OCI-LY7 (cell line): ENCODE results near the gene C1QL4. TPM values are rescaled to one million over a fixed set of nuclear protein-coding genes. Genes with fewer than 3 reads are reported as not detected.
"Not testable (repeated sequence)": the region's sequence is repeated elsewhere in the genome, so short reads cannot be mapped to it uniquely, and the experiment has no call there.

Source experiments
- BruUV-seq: library from RNA; stranded (reverse); fragments of 400-500 nt; replicated peaks from 2 replicates; lab custom pipeline; 2021; lab: Mats Ljungman, UMichigan
- CTCF ChIA-PET: fragments of 300-600 bp; sonication (Branson Sonifier 250); formaldehyde crosslinking; loops from one replicate; lab custom pipeline; 2022; ENCODE audit warnings: antibody characterized with exemption; ENCODE audit not compliant: unreplicated experiment; lab: Charles Lee
- POLR2A ChIA-PET: fragments of 300-600 bp; sonication (Branson Sonifier 250); formaldehyde crosslinking; loops from one replicate; lab custom pipeline; 2022; ENCODE audit warnings: antibody characterized with exemption; lab: Charles Lee
- DNase-seq: peaks from one replicate; pipeline ENCODE4 v3.0.0-alpha.2; 2015; ENCODE audit warnings: low spot score
- H2AFZ ChIP-seq: fragments of 200-600 bp; sonication (generic), shearing (Covaris generic); 2 replicates; pipeline ENCODE4 v1.6.1; 2014; ENCODE audit warnings: mild to moderate bottlenecking, antibody characterized with exemption, low read length, moderate library complexity
- H3K27ac ChIP-seq: fragments of 200-600 bp; sonication (generic); 2 replicates; pipeline ENCODE4 v1.5.1; 2014; ENCODE audit warnings: mixed run types, low read depth, mild to moderate bottlenecking, moderate library complexity, low read length, inconsistent platforms; ENCODE audit not compliant: poor library complexity, severe bottlenecking
- H3K36me3 ChIP-seq: fragments of 200-600 bp; sonication (generic); 2 replicates; pipeline ENCODE4 v1.6.1; 2014; ENCODE audit warnings: mild to moderate bottlenecking, antibody characterized with exemption, low read length, moderate library complexity, mixed read lengths; ENCODE audit not compliant: insufficient read depth
- H3K4me1 ChIP-seq: fragments of 200-600 bp; sonication (generic); 2 replicates; pipeline ENCODE4 v1.5.1; 2014; ENCODE audit warnings: mild to moderate bottlenecking, low read length; ENCODE audit not compliant: insufficient read depth, poor library complexity, severe bottlenecking
- H3K4me2 ChIP-seq: fragments of 200-600 bp; sonication (generic); 2 replicates; pipeline ENCODE4 v1.6.1; 2014; ENCODE audit warnings: mild to moderate bottlenecking, low read length
- H3K4me3 ChIP-seq: fragments of 200-600 bp; sonication (generic); 2 replicates; pipeline ENCODE4 v1.5.1; 2014; ENCODE audit warnings: mild to moderate bottlenecking, low read depth, low read length; ENCODE audit not compliant: poor library complexity, severe bottlenecking
- H3K79me2 ChIP-seq: fragments of 200-600 bp; sonication (generic); 2 replicates; pipeline ENCODE4 v1.6.1; 2016; ENCODE audit warnings: low read depth, mild to moderate bottlenecking, low read length, moderate library complexity, mixed read lengths; ENCODE audit not compliant: insufficient read depth
- H3K9me2 ChIP-seq: fragments of 200-600 bp; sonication (generic); 2 replicates; pipeline ENCODE4 v1.6.1; 2016; ENCODE audit warnings: mild to moderate bottlenecking, low read length, mixed read lengths; ENCODE audit not compliant: insufficient read depth
- H3K9me3 ChIP-seq: fragments of 200-600 bp; sonication (generic); 2 replicates; pipeline ENCODE4 v1.6.1; 2014; ENCODE audit warnings: mild to moderate bottlenecking, mixed run types, low read length, mixed read lengths
- H4K20me1 ChIP-seq: fragments of 200-600 bp; sonication (generic); 2 replicates; pipeline ENCODE4 v1.6.1; 2014; ENCODE audit warnings: mild to moderate bottlenecking, antibody characterized with exemption, low read length, moderate library complexity, mixed read lengths; ENCODE audit not compliant: insufficient read depth
- EZH2phosphoT487 ChIP-seq: fragments of 200-600 bp; sonication (generic); IDR thresholded peaks from 2 replicates; pipeline ENCODE4 v1.6.1; 2018; ENCODE audit warnings: low read depth, borderline replicate concordance, mild to moderate bottlenecking, mixed run types, antibody characterized with exemption, low read length, moderate library complexity, mixed read lengths
- intact Hi-C: fragments of 100-400 bp; cut with micrococcal nuclease; formaldehyde crosslinking; loops from one replicate; pipeline ENCODE4 v1.10.0; 2022; ENCODE audit not compliant: unreplicated experiment
- total RNA-seq, 2 experiments: library from RNA; depleted of rRNA in 1 of 2; stranded (reverse); fragments of >200 nt in 1 of 2; shearing (Covaris generic) in 1 of 2; gene quantifications; 2 replicates each; pipeline ENCODE4 v1.2.3, GENCODE V29; 2014 to 2022
- TF ChIP-seq, protein P1 (sequence below): fragments of 200-600 bp; sonication (generic); conservative IDR thresholded peaks from 2 replicates; pipeline ENCODE4 v1.5.1; 2014; ENCODE audit warnings: mild to moderate bottlenecking, antibody characterized with exemption, low read length, moderate library complexity, mixed read lengths

C1QL4 gene
- total RNA-seq, 2 experiments from 2014 or later = 0.19 TPM; not detected in 1

DNA sequence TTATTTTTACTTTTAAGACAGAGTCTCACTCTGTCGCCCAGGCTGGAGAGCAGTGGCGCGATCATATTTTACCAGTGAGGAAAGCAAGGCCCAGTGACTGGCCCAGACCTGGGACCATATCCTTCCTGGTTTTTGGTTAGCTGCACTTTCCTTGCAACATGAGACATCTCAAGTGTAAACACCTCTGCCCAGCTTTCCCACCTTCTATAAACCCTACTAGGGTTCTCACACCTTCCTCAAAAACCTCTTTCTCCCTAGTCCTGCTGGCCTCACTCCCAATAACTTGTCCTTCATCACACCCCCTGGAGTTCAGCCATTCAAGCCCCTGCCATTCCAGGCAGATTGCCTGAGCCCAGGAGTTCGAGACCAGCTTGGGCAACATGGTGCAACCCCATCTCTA, 52.3 kb downstream of the C1QL4 start:
- no TSS peak for BruUV-seq
- no peak overlapping the region for H3K27ac ChIP-seq
- no peak for DNase-seq
- no peaks in the 10 kb centered on the region for H4K20me1 ChIP-seq
- no peak overlapping the region for H3K4me2 ChIP-seq
- TF ChIP-seq, protein P1, sequence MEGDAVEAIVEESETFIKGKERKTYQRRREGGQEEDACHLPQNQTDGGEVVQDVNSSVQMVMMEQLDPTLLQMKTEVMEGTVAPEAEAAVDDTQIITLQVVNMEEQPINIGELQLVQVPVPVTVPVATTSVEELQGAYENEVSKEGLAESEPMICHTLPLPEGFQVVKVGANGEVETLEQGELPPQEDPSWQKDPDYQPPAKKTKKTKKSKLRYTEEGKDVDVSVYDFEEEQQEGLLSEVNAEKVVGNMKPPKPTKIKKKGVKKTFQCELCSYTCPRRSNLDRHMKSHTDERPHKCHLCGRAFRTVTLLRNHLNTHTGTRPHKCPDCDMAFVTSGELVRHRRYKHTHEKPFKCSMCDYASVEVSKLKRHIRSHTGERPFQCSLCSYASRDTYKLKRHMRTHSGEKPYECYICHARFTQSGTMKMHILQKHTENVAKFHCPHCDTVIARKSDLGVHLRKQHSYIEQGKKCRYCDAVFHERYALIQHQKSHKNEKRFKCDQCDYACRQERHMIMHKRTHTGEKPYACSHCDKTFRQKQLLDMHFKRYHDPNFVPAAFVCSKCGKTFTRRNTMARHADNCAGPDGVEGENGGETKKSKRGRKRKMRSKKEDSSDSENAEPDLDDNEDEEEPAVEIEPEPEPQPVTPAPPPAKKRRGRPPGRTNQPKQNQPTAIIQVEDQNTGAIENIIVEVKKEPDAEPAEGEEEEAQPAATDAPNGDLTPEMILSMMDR = no peak
- TF ChIP-seq EZH2phosphoT487 = no peak
- H3K9me2 ChIP-seq = no peaks in the 10 kb centered on the region
- H3K79me2 ChIP-seq = no peaks in the 10 kb centered on the region
- no peaks in the 10 kb centered on the region for H3K36me3 ChIP-seq
- H3K4me3 ChIP-seq = no peak overlapping the region
- H3K4me1 ChIP-seq = no peaks in the 10 kb centered on the region
- H2AFZ ChIP-seq = no peak overlapping the region
- H3K9me3 ChIP-seq = no peaks in the 10 kb centered on the region
- POLR2A ChIA-PET = no interaction called here
- CTCF ChIA-PET = no interaction called here
- intact Hi-C loops = no loop called here

DNA sequence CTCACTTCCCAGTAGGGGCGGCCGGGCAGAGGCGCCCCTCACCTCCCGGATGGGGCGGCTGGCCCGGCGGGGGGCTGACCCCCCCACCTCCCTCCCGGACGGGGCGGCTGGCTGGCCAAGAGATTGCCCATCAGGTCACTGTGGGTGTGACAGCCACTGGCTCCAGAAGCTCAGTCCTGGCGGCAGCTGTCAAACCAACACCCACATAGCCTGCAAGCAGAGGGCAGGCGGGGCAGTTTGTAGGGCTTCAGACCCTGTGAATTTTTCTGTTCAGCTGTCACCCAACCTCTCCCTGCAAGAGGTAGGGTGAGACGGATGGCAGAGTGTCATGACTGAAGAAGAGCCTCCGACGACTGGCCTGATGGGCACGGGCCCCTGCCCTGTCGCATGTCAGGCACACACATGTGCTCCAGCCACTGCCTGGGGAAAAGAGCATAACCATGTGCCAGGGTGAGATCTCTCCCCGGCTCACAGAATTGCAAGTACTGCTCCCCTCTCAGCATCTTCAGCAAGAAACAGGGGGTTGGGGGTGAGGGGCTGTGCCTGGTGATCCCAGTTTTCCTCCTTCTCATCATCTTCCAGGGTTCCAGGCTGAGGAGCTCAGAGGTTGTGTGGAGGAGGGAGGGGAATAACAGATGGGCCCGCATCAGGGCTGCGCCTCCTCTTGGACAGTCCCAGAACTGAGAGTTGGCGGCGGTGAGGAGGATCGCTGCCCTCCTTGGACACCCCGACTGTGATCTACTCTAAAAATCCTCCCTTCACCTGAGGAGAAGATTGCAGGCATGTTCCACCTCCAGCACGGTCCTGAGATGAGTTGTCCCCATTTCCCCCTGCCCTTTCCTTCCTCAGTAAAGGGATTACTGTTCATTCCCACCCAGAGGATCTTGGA, 53.2 kb downstream of the C1QL4 start:
- H2AFZ ChIP-seq = no peak overlapping the region
- no peak overlapping the region for H3K4me2 ChIP-seq
- intact Hi-C loops = no loop called here
- H4K20me1 ChIP-seq = no peaks in the 10 kb centered on the region
- POLR2A ChIA-PET = no interaction called here
- H3K27ac ChIP-seq = no peak overlapping the region
- no peaks in the 10 kb centered on the region for H3K4me1 ChIP-seq
- H3K36me3 ChIP-seq = no peaks in the 10 kb centered on the region
- TF ChIP-seq, protein P1 = peak; percentile 44; the same call in 1 of the 2 replicates
- TF ChIP-seq EZH2phosphoT487 = no peak
- CTCF ChIA-PET = no interaction called here
- no peaks in the 10 kb centered on the region for H3K9me3 ChIP-seq
- no peaks in the 10 kb centered on the region for H3K79me2 ChIP-seq
- BruUV-seq = no TSS peak
- no peaks in the 10 kb centered on the region for H3K9me2 ChIP-seq
- DNase-seq = no peak
- H3K4me3 ChIP-seq = no peak overlapping the region

DNA sequence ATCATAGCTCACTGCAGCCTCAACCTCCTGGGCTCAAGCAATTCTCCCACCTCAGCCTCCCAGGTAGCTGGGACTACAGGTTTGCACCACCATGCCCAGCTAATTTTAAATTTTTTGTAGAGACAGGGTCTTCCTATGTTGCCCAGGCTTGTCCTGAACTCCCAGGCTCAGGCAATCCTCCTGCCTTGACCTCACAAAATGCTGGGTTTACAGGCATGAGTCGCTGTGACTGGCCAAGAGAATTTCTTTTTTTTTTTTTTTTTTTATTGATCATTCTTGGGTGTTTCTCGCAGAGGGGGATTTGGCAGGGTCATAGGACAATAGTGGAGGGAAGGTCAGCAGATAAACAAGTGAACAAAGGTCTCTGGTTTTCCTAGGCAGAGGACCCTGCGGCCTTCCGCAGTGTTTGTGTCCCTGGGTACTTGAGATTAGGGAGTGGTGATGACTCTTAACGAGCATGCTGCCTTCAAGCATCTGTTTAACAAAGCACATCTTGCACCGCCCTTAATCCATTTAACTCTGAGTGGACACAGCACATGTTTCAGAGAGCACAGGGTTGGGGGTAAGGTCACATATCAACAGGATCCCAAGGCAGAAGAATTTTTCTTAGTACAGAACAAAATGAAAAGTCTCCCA, 54.1 kb downstream of the C1QL4 start:
- H3K9me2 ChIP-seq, H3K4me1 ChIP-seq, H3K9me3 ChIP-seq, intact Hi-C loops, H3K4me2 ChIP-seq, H3K36me3 ChIP-seq, H3K79me2 ChIP-seq, BruUV-seq, H3K4me3 ChIP-seq, H2AFZ ChIP-seq, CTCF ChIA-PET, DNase-seq, H4K20me1 ChIP-seq, H3K27ac ChIP-seq: not testable (repeated sequence)
- POLR2A ChIA-PET = interaction anchor here (0.5 to 0.9 kb wide), 2 partner anchors 135 to 228 kb away, joined by 3 read pairs; no protein-coding TSS in a partner anchor

Other genes starting within 250 kb of the C1QL4 start
- gene DHH, start 242.4 kb downstream of the C1QL4 start, total RNA-seq (2014; rRNA removed; shearing (Covaris generic)) = 0.06 TPM in 1 of 2 replicates, not detected in the other
- gene DHH, start 242.4 kb downstream of the C1QL4 start, total RNA-seq (2022) = 0.17 and 0.31 TPM in 2 replicates
- 26.8 and 37.2 TPM in 2 replicates for gene LMBR1L, start 226.3 kb downstream of the C1QL4 start, total RNA-seq (2014; rRNA removed; shearing (Covaris generic))
- 43.6 and 48.1 TPM in 2 replicates for gene LMBR1L, start 226.3 kb downstream of the C1QL4 start, total RNA-seq (2022)
- 3,393 and 3,539 TPM in 2 replicates for gene TUBA1B, start 205.8 kb downstream of the C1QL4 start, total RNA-seq (2014; rRNA removed; shearing (Covaris generic))
- 2,079 and 2,137 TPM in 2 replicates for gene TUBA1B, start 205.8 kb downstream of the C1QL4 start, total RNA-seq (2022)
- gene TUBA1A, start 148.1 kb downstream of the C1QL4 start, total RNA-seq (2014; rRNA removed; shearing (Covaris generic)) = 189 and 214 TPM in 2 replicates
- gene TUBA1A, start 148.1 kb downstream of the C1QL4 start, total RNA-seq (2022) = 136 and 159 TPM in 2 replicates
- gene TUBA1C, start 72.1 kb downstream of the C1QL4 start, total RNA-seq (2014; rRNA removed; shearing (Covaris generic)) = 256 and 291 TPM in 2 replicates
- 254 and 276 TPM in 2 replicates for gene TUBA1C, start 72.1 kb downstream of the C1QL4 start, total RNA-seq (2022)
- gene PRPH, start 42.0 kb downstream of the C1QL4 start, total RNA-seq (2014; rRNA removed; shearing (Covaris generic)) = not detected in 2 replicates
- gene PRPH, start 42.0 kb downstream of the C1QL4 start, total RNA-seq (2022) = not detected in 2 replicates
- gene TROAP, start 13.9 kb downstream of the C1QL4 start, total RNA-seq (2014; rRNA removed; shearing (Covaris generic)) = 116 and 150 TPM in 2 replicates
- 141 and 176 TPM in 2 replicates for gene TROAP, start 13.9 kb downstream of the C1QL4 start, total RNA-seq (2022)
- gene DNAJC22, start 9.7 kb upstream of the C1QL4 start, total RNA-seq (2014; rRNA removed; shearing (Covaris generic)) = 0.16 TPM in 1 of 2 replicates, not detected in the other
- 0.76 and 1.1 TPM in 2 replicates for gene DNAJC22, start 9.7 kb upstream of the C1QL4 start, total RNA-seq (2022)
- gene SPATS2, start 30.3 kb upstream of the C1QL4 start, total RNA-seq (2014; rRNA removed; shearing (Covaris generic)) = 19.1 and 22.7 TPM in 2 replicates
- gene SPATS2, start 30.3 kb upstream of the C1QL4 start, total RNA-seq (2022) = 36.4 and 37.5 TPM in 2 replicates
- 0.05 and 0.06 TPM in 2 replicates for gene KCNH3, start 201.8 kb upstream of the C1QL4 start, total RNA-seq (2014; rRNA removed; shearing (Covaris generic))
- gene KCNH3, start 201.8 kb upstream of the C1QL4 start, total RNA-seq (2022) = 0.57 TPM in 1 of 2 replicates, not detected in the other
- 72.0 and 75.6 TPM in 2 replicates for gene MCRS1, start 231.0 kb upstream of the C1QL4 start, total RNA-seq (2014; rRNA removed; shearing (Covaris generic))
- 65.4 and 72.4 TPM in 2 replicates for gene MCRS1, start 231.0 kb upstream of the C1QL4 start, total RNA-seq (2022)